H9 (cell line): ENCODE results near the gene CELF4. TPM values are rescaled to one million over a fixed set of nuclear protein-coding genes. Genes with fewer than 3 reads are reported as not detected.

Experiments used
- DNase-seq: peaks from one replicate; pipeline ENCODE4 v3.0.0-alpha.2; 2017
- H2AFZ ChIP-seq: one replicate; pipeline ENCODE4 v1.6.1; 2013; ENCODE audit warnings: mild to moderate bottlenecking, low read length, control low read depth, moderate library complexity
- H2AK5ac ChIP-seq: 2 replicates; pipeline ENCODE4 v1.6.1; 2013; ENCODE audit warnings: low read length, control low read depth, mixed read lengths; ENCODE audit not compliant: insufficient read length
- H2BK120ac ChIP-seq: one replicate; pipeline ENCODE4 v1.6.1; 2013; ENCODE audit warnings: low read depth, mild to moderate bottlenecking, low read length, control low read depth, inconsistent platforms; ENCODE audit not compliant: poor library complexity, severe bottlenecking
- H2BK12ac ChIP-seq: 2 replicates; pipeline ENCODE4 v1.6.1; 2013; ENCODE audit warnings: low read length, control low read depth, mixed read lengths, low read depth; ENCODE audit not compliant: insufficient read length
- H2BK15ac ChIP-seq: 2 replicates; pipeline ENCODE4 v1.6.1; 2013; ENCODE audit warnings: low read depth, low read length, control low read depth
- H2BK20ac ChIP-seq: one replicate; pipeline ENCODE4 v1.6.1; 2013; ENCODE audit warnings: low read depth, mild to moderate bottlenecking, low read length, control low read depth, inconsistent platforms; ENCODE audit not compliant: poor library complexity, severe bottlenecking
- H2BK5ac ChIP-seq: 2 replicates; pipeline ENCODE4 v1.6.1; 2013; ENCODE audit warnings: low read length, control low read depth, mixed read lengths; ENCODE audit not compliant: insufficient read length
- H3K14ac ChIP-seq: 2 replicates; pipeline ENCODE4 v1.6.1; 2013; ENCODE audit warnings: low read length, control low read depth; ENCODE audit not compliant: insufficient read depth
- H3K18ac ChIP-seq: 2 replicates; pipeline ENCODE4 v1.6.1; 2013; ENCODE audit warnings: low read depth, mild to moderate bottlenecking, mixed read lengths, low read length, control low read depth; ENCODE audit not compliant: insufficient read length
- H3K23ac ChIP-seq: 2 replicates; pipeline ENCODE4 v1.6.1; 2013; ENCODE audit warnings: low read length, control low read depth, mixed read lengths, low read depth; ENCODE audit not compliant: insufficient read length
- H3K23me2 ChIP-seq: 2 replicates; pipeline ENCODE4 v1.6.1; 2013; ENCODE audit warnings: low read depth, mild to moderate bottlenecking, mixed read lengths, low read length, control low read depth; ENCODE audit not compliant: insufficient read length, poor library complexity, severe bottlenecking
- H3K27ac ChIP-seq: 2 replicates; pipeline ENCODE4 v1.5.1; 2013; ENCODE audit warnings: low read length, control low read depth, mixed read lengths, low read depth; ENCODE audit not compliant: insufficient read length
- H3K27me3 ChIP-seq: 2 replicates; pipeline ENCODE4 v1.6.1; 2013; ENCODE audit warnings: low read length, control low read depth, inconsistent platforms; ENCODE audit not compliant: insufficient read depth
- H3K4ac ChIP-seq: 2 replicates; pipeline ENCODE4 v1.6.1; 2013; ENCODE audit warnings: low read depth, mild to moderate bottlenecking, control low read depth, inconsistent platforms, low read length, moderate library complexity
- H3K4me1 ChIP-seq: 2 replicates; pipeline ENCODE4 v1.6.1; 2013; ENCODE audit warnings: low read length, control low read depth, inconsistent platforms; ENCODE audit not compliant: insufficient read depth
- H3K4me2 ChIP-seq: 2 replicates; pipeline ENCODE4 v1.6.1; 2013; ENCODE audit warnings: low read length, control low read depth, mixed read lengths; ENCODE audit not compliant: insufficient read length, insufficient read depth
- H3K56ac ChIP-seq: 2 replicates; pipeline ENCODE4 v1.6.1; 2013; ENCODE audit warnings: low read depth, mild to moderate bottlenecking, mixed read lengths, low read length, control low read depth; ENCODE audit not compliant: insufficient read length
- H3K79me1 ChIP-seq: 2 replicates; pipeline ENCODE4 v1.6.1; 2013; ENCODE audit warnings: low read depth, mild to moderate bottlenecking, moderate library complexity, low read length, control low read depth, inconsistent platforms; ENCODE audit not compliant: insufficient read depth, poor library complexity, severe bottlenecking
- H3K79me2 ChIP-seq: 2 replicates; pipeline ENCODE4 v1.6.1; 2013; ENCODE audit warnings: low read length, control low read depth, inconsistent platforms; ENCODE audit not compliant: insufficient read depth
- H3K9ac ChIP-seq: 2 replicates; pipeline ENCODE4 v1.6.1; 2013; ENCODE audit warnings: low read length, control low read depth, mixed read lengths; ENCODE audit not compliant: insufficient read length; ENCODE audit errors: extremely low read depth
- H3K9me3 ChIP-seq: one replicate; pipeline ENCODE4 v1.6.1; 2013; ENCODE audit warnings: low read depth, low read length, inconsistent platforms; ENCODE audit not compliant: control insufficient read depth
- H3T11ph ChIP-seq: one replicate; pipeline ENCODE4 v1.6.1; 2013; ENCODE audit warnings: mild to moderate bottlenecking, low read length, control low read depth, inconsistent platforms
- H4K20me1 ChIP-seq: one replicate; pipeline ENCODE4 v1.6.1; 2013; ENCODE audit not compliant: control insufficient read depth, insufficient read length, insufficient read depth
- H4K5ac ChIP-seq: 2 replicates; pipeline ENCODE4 v1.6.1; 2013; ENCODE audit warnings: low read depth, mild to moderate bottlenecking, mixed read lengths, low read length, control low read depth; ENCODE audit not compliant: insufficient read length
- H4K8ac ChIP-seq: replicated peaks from 2 replicates; pipeline ENCODE4 v1.6.1; 2013; ENCODE audit warnings: low read length, control low read depth, mixed read lengths, low read depth; ENCODE audit not compliant: insufficient read length
- H4K91ac ChIP-seq: 2 replicates; pipeline ENCODE4 v1.6.1; 2013; ENCODE audit warnings: low read depth, mild to moderate bottlenecking, moderate library complexity, mixed read lengths, low read length, control low read depth; ENCODE audit not compliant: insufficient read length
- H3K27ac Mint-ChIP-seq, 3 experiments: 2 replicates in 2 of 3; 3 replicates in 1 of 3; pipeline ENCODE4 v1.8.0; 2020 to 2021; ENCODE audit warnings: mixed read lengths in 3 of 3, mild to moderate bottlenecking in 1 of 3, moderate library complexity in 1 of 3
- H3K27me3 Mint-ChIP-seq: 2 replicates; pipeline ENCODE4 v1.8.0; 2021; ENCODE audit warnings: low read depth, mild to moderate bottlenecking, moderate library complexity, mixed read lengths
- H3K36me3 Mint-ChIP-seq, 3 experiments: 2 replicates in 2 of 3; 3 replicates in 1 of 3; pipeline ENCODE4 v1.8.0; 2020 to 2021; ENCODE audit warnings: low read depth in 3 of 3, mixed read lengths in 3 of 3; ENCODE audit not compliant: insufficient read depth in 1 of 3
- H3K4me1 Mint-ChIP-seq, 2 experiments: 2 replicates each; pipeline ENCODE4 v1.8.0; 2020; ENCODE audit warnings: mixed read lengths in 2 of 2
- H3K4me3 Mint-ChIP-seq, 2 experiments: 2 replicates in 1 of 2; 3 replicates in 1 of 2; pipeline ENCODE4 v1.8.0; 2020 to 2021; ENCODE audit warnings: mild to moderate bottlenecking in 2 of 2, mixed read lengths in 2 of 2, moderate library complexity in 1 of 2
- H3K9me3 Mint-ChIP-seq, 2 experiments: 2 replicates in 1 of 2; 3 replicates in 1 of 2; pipeline ENCODE4 v1.8.0; 2020; ENCODE audit warnings: mild to moderate bottlenecking in 2 of 2, mixed read lengths in 2 of 2, moderate library complexity in 1 of 2
- WGBS: extraction: QIAGEN DNeasy Blood & Tissue Kit; methylation state at CpG from one replicate; pipeline ENCODE4 v1.1.7; 2013; ENCODE audit warnings: missing lambda C conversion rate, low lambda C conversion rate, mixed read lengths; ENCODE audit not compliant: insufficient read length; ENCODE audit errors: extremely low coverage; 5-methylcytosine and 5-hydroxymethylcytosine counted together
- total RNA-seq: library from RNA; stranded (reverse); gene quantifications from 2 replicates; pipeline ENCODE4 v1.2.1, GENCODE V29; 2021
- TF ChIP-seq, protein P1 (sequence below): fragments of 200-600 bp; sonication (generic); conservative IDR thresholded peaks from 3 replicates; pipeline ENCODE4 v1.8.0; 2021; ENCODE audit warnings: antibody characterized with exemption, mild to moderate bottlenecking

The CELF4 gene
- total RNA-seq, 1 experiment from 2014 or later: 1.1 TPM

- H4K5ac ChIP-seq: no peak overlapping the region
- no peak overlapping the region for H2AFZ ChIP-seq
- no peaks in the 10 kb centered on the region for H3K9me3 ChIP-seq
- DNase-seq: no peak
- no peak overlapping the region for H3K56ac ChIP-seq
- H3K27me3 ChIP-seq: no peaks in the 10 kb centered on the region
- H3K79me1 ChIP-seq: no peaks in the 10 kb centered on the region
- H3T11ph ChIP-seq: no peak overlapping the region
- no peak overlapping the region for H2AK5ac ChIP-seq
- no CpG with 5 or more reads among the region's 4 CpGs for WGBS
- TF ChIP-seq, protein P1, sequence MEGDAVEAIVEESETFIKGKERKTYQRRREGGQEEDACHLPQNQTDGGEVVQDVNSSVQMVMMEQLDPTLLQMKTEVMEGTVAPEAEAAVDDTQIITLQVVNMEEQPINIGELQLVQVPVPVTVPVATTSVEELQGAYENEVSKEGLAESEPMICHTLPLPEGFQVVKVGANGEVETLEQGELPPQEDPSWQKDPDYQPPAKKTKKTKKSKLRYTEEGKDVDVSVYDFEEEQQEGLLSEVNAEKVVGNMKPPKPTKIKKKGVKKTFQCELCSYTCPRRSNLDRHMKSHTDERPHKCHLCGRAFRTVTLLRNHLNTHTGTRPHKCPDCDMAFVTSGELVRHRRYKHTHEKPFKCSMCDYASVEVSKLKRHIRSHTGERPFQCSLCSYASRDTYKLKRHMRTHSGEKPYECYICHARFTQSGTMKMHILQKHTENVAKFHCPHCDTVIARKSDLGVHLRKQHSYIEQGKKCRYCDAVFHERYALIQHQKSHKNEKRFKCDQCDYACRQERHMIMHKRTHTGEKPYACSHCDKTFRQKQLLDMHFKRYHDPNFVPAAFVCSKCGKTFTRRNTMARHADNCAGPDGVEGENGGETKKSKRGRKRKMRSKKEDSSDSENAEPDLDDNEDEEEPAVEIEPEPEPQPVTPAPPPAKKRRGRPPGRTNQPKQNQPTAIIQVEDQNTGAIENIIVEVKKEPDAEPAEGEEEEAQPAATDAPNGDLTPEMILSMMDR: no peak
- H4K91ac ChIP-seq: no peak overlapping the region
- no peak overlapping the region for H2BK5ac ChIP-seq
- no peak overlapping the region for H2BK120ac ChIP-seq
- H3K23ac ChIP-seq: no peak overlapping the region
- no peaks in the 10 kb centered on the region for H3K79me2 ChIP-seq
- no peak overlapping the region for H3K14ac ChIP-seq
- Mint-ChIP-seq H3K27ac (no peak overlapping the region; a peak in 1 of 7 replicates), H3K27me3 (peaks cover 2% of the 10 kb centered on the region), H3K4me1 (peaks cover 26 to 47% of the 10 kb centered on the region in 2 experiments), H3K4me3 (no peak overlapping the region), H3K36me3 (no peaks in the 10 kb centered on the region), H3K9me3 (peaks cover 0 to 3% of the 10 kb centered on the region in 2 experiments; a peak in 3 of 5 replicates)
- no peak overlapping the region for H2BK12ac ChIP-seq
- H3K23me2 ChIP-seq: no peaks in the 10 kb centered on the region
- H3K4me1 ChIP-seq: peaks cover 5% of the 10 kb centered on the region; the same call in 1 of the 2 replicates
- no peak overlapping the region for H3K9ac ChIP-seq
- no peak overlapping the region for H3K4me2 ChIP-seq
- H2BK20ac ChIP-seq: no peak overlapping the region
- no peak overlapping the region for H4K8ac ChIP-seq
- no peak overlapping the region for H3K18ac ChIP-seq
- no peak overlapping the region for H3K27ac ChIP-seq
- H3K4ac ChIP-seq: no peak overlapping the region
- no peaks in the 10 kb centered on the region for H4K20me1 ChIP-seq
- H2BK15ac ChIP-seq: no peak overlapping the region
Measured at GRCh38 chr18:37452682-37453385, 112.8 kb downstream of the CELF4 start.
